ENCODE results near the gene ZG16B. TPM values are rescaled to one million over a fixed set of nuclear protein-coding genes. Genes with fewer than 3 reads are reported as not detected.

ZG16B gene
- total RNA-seq, 3 donors from 2014 or later: 6.8 to 40.7 (median 24.3) TPM

DNA sequence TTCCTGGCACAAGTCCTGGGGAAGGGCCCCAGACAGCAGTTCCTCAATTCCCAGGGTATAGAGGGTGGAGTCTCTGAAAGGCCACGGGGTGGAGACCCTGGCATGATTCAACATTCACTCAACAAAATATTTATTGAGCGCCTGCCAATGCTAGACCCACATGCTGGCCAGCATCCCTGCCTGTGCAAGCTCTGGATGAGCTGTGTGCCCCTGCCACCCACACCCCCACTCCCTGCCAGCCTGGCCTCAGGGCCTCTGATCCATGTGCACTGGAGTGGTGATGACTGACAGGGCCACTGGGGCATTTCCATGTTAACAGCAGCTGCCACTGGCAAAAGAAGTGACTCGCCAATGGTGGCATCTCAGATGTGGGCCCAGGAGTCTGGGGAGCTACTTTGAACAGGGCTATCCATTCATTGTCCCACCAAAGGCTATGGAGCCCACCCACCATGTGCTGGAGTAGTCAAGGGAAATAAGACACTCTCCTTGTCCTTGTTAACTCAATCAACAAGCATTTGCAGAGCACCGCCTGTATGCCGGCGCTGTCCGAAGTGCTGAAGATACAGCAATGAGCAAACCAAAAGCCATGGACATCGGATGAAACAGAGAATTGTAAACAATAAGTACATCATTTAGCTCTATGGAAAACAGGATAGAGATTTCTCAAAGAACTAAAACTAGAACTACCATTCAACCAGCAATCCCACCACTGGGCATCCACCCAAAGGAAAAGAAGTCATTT, 30.9 kb downstream of the ZG16B start:
- TF ChIP-seq, protein P1, sequence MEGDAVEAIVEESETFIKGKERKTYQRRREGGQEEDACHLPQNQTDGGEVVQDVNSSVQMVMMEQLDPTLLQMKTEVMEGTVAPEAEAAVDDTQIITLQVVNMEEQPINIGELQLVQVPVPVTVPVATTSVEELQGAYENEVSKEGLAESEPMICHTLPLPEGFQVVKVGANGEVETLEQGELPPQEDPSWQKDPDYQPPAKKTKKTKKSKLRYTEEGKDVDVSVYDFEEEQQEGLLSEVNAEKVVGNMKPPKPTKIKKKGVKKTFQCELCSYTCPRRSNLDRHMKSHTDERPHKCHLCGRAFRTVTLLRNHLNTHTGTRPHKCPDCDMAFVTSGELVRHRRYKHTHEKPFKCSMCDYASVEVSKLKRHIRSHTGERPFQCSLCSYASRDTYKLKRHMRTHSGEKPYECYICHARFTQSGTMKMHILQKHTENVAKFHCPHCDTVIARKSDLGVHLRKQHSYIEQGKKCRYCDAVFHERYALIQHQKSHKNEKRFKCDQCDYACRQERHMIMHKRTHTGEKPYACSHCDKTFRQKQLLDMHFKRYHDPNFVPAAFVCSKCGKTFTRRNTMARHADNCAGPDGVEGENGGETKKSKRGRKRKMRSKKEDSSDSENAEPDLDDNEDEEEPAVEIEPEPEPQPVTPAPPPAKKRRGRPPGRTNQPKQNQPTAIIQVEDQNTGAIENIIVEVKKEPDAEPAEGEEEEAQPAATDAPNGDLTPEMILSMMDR (IDR thresholded peaks at IDR 0.05): no peak
- DNase-seq: no peak
- Histone ChIP-seq H3K9me3 (peaks cover 4% of the 10 kb centered on the region), H3K4me1 (ENCODE audit: low read depth) (peaks cover 5% of the 10 kb centered on the region), H3K4me3 (no peak overlapping the region), H3K36me3 (ENCODE audit: low read depth) (no peaks in the 10 kb centered on the region)
- intact Hi-C loops (cut with DNase I, micrococcal nuclease): no loop called here
- no peak for ATAC-seq

DNA sequence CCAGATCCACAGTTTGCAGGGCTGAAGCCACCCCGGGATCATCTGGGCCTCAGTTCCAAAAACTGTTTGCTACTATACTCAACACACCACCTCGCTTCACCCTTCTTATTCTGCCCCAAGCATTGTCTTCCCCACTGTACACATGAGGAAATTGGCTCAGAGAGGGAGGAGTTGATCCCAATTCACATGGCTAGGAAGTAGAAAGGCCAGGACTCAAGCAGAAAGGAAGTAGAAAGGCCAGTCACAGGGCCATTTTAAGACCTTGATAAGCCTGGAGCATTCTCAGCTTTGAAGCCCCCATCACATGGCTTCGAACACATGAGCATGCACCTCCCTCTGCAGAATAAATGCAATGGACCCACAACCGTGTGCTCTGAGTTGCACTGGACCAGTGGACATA, 35.5 kb downstream of the ZG16B start:
- Histone ChIP-seq H3K4me3 (no peak overlapping the region), H3K9me3 (peaks cover 3% of the 10 kb centered on the region), H3K4me1 (ENCODE audit: low read depth) (no peaks in the 10 kb centered on the region), H3K36me3 (ENCODE audit: low read depth) (no peaks in the 10 kb centered on the region)
- intact Hi-C loops (cut with DNase I, micrococcal nuclease): no loop called here
- DNase-seq (no peak), ATAC-seq (no peak)
- TF ChIP-seq, protein P1 (IDR thresholded peaks at IDR 0.05): no peak

DNA sequence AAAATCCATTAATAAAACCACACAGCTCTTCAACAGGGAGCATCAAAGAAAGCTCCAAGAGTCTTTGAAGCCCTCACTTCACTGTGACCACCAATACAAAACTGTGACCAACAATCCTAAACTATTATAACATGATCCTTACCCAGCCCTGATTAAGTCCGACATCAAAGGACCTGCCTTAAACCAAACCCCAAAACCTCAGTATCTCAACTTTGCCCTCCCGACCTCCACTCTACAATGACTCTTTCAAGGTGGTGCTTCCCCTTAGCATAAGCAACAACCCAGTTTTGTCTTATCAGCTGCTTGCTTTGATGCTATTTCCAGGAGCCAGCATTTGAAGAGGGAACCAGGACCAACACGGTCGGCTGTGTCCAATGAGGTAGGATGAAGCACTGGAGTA, 36.3 kb downstream of the ZG16B start:
- Histone ChIP-seq H3K36me3 (ENCODE audit: low read depth) (no peaks in the 10 kb centered on the region), H3K4me3 (no peak overlapping the region), H3K9me3 (no peaks in the 10 kb centered on the region), H3K4me1 (ENCODE audit: low read depth) (no peaks in the 10 kb centered on the region)
- intact Hi-C loops (cut with DNase I, micrococcal nuclease): no loop called here
- no peak for DNase-seq
- ATAC-seq: no peak
- TF ChIP-seq, protein P1 (IDR thresholded peaks at IDR 0.05): no peak

DNA sequence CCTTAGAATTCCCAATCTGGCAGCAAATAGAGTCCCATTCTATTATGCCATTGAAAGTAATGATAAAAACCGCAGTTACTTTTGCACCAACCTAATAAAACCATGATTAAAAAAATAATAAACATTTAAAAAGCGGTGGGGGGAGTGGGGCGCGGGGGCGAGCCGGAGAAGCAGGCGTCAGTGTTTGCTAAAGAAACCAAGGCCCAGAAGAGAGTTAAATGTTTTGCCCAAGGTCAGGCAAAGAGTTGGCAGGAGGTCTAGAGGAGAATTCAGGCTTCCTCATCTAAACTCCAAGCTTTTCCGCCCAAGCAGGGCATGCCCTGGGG, 37.5 kb downstream of the ZG16B start:
- Histone ChIP-seq H3K4me1 (ENCODE audit: low read depth) (no peaks in the 10 kb centered on the region), H3K9me3 (no peaks in the 10 kb centered on the region), H3K36me3 (ENCODE audit: low read depth) (no peaks in the 10 kb centered on the region), H3K4me3 (no peak overlapping the region)
- DNase-seq (no peak), ATAC-seq (no peak)
- TF ChIP-seq, protein P1 (IDR thresholded peaks at IDR 0.05): no peak
- intact Hi-C loops (cut with DNase I, micrococcal nuclease): no loop called here

DNA sequence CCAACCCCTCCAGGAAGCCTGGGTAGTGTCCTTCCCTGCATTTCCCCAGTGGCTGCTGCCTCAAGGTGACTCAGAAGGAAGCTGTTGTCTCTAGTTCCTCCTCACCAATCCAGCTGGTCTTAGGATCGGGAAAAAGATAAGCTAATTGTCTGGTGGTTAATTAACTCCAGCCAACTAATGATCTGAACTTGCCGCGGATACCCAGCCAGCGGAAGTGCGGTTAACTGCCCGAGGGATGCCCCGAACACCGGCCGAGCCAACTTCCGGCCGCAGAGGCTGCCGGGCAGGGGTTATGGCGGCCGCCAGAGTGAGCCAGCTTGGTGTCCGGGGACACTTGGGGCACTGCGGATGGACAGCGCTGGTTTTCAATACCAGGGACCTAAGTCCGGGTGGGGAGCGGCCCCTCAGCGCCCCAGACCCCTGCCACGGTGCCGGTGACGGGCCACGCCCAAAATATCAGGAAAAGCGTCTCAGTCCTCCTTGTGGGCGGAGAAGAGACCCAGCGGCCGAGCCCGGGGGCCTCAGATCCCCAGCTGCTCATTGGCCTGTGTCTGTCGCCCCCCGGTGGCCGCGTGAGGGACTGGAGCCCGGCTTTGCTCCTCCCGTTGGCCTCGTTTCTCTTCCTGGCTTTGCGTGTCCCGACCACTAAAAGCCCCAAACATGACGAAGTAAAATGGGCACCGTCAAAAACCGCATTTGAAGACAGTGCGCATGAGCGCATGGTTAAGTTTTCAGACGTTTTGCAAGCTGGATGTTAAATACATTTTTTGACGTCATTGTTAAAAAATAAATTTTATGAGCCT, 38.1 kb downstream of the ZG16B start:
- Histone ChIP-seq H3K36me3 (ENCODE audit: low read depth) (no peaks in the 10 kb centered on the region), H3K4me3 (peak overlapping the region; percentile 31), H3K4me1 (ENCODE audit: low read depth) (no peaks in the 10 kb centered on the region), H3K9me3 (no peaks in the 10 kb centered on the region)
- intact Hi-C loops (cut with DNase I, micrococcal nuclease): no loop called here
- ATAC-seq (peak; percentile 99), DNase-seq (peak; percentile 96 to 99 (median 97))
- TF ChIP-seq, protein P1 (IDR thresholded peaks at IDR 0.05): peak; percentile 89
